Globus pallidus (tissue), 1 donor: Measurements from ENCODE around the gene DOCK1.

Source experiments
- DNase-seq: peaks from one replicate; pipeline ENCODE4 v3.0.0-alpha.2; 2015; ENCODE audit warnings: low spot score

DOCK1 gene

GRCh38 chr10:127039435-127039834, 134.2 kb downstream of the DOCK1 start:
- DNase-seq, result no peak

DNA sequence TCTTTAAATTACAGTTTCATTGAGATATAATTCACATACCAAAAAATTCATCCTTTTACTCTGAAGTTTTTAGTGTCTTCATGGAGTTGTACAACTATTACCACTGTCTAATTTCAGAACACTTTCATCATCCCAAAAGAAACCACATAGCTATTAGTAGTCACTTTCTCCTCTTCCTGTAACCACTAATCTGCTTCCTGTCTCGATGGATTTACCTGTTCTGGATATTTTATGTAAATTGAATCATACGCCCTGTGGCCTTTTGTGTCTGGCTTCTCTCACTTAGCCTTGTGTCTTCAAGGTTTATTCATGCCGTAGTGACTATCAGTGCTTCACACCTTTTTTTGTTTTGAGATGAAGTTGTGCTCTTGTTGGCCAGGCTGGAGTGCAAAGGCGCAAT, 135.5 kb downstream of the DOCK1 start:
- DNase-seq, result no peak

DNA sequence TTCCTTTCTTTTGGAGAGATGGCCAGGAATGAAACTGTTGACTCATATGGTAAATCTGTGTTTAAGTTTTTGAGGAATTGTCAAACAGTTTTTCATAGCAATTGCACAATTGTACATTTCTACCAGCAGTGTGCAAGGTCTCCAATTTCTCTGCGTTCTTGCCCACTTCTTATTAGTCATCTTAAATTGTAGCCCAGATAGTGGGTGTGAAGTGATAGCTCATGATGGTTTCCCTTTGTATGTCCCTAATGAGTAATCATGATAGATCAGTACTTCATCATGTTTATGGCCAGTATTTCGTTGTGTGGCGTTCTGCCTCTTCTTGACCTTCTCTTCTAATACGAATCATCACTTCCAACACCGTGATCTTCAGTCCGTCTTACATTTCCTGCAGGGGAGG, 136.3 kb downstream of the DOCK1 start:
- DNase-seq, result no peak

DNA sequence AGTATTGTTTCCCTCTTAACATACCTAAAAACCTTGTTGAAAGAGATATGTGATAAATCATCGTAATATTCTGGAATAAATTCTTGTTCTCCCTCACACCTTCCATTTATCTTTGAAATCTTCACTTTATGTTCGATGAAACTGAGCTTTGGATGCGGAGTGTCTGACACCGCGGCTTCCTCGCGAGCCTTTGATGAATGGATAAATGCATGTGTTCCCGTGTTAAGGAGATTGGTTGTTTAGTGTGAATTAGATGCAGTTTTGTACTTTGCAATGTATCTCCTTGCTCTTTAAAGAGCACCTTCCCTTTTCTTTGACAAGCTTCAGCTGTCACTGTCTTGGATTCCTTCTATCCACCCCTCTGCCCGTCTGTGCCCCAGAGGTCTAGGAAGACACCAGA, 138.1 kb downstream of the DOCK1 start:
- DNase-seq, result no peak

- no peak for DNase-seq
These were observed 139.0 kb downstream of the DOCK1 start for GRCh38 chr10:127044186-127044585.

DNA sequence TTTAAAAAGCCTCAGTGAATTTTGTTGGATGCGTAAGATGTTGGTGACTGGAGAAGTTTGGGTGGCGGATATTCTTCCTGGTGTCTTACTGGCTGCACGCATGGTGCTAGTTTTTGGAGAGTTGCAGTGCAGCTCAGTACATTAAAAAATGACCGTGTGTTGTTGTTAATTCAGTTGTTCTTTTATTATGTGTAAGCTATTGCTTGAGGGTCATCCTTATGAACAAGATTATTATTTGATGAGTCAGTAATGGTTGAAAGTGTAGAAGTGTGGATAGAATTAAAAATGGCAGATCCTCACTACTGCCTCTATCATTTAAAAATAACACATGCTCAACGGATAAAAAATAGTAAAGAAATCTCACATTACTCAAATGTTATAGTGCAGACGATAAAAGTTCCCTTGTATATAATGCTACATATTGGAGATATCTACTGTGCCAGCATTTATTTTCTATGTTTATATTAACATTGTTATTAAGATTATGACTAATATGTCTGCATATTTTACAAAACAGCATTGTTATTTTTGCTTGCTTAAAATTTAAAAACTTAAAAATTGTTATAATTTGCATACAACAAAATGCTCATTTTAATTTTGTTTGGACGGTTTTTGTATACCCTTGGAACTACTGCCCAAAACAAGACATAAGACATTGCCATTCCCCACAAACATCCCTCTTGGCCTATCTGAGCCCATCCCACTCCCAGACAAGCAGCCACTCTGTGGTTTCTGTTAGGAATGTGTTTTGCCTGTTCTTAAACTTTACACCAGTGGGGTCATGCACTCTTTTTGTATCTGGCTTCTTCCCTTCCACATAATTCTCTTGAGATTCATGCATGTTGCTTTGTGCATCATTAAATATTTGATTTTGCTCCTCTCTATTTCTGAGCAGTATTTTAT, 142.0 kb downstream of the DOCK1 start:
- no peak for DNase-seq

- no peak for DNase-seq
These were observed 142.6 kb downstream of the DOCK1 start for GRCh38 chr10:127047878-127048238.

DNA sequence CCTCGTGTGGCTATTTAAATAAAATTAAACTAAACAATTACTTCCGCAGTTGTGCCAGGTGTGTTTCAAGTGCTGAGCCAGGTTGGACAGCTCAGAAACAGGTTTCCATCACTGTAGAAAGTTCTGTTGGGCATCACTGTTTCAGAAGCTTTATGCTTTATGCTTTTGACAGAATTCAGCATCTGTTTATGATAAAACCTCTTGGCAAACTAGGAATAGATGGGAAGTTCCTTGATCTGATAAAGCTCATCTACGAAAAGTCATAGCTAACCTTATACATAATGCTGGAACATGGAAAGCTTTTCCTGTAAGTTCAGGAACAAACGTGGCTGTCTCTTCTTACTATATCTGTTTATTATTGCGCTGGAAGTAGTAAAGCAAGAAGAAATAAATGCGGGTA, 143.4 kb downstream of the DOCK1 start:
- no peak for DNase-seq

- no peak for DNase-seq
These were observed 146.8 kb downstream of the DOCK1 start for GRCh38 chr10:127052001-127052400.

DNA sequence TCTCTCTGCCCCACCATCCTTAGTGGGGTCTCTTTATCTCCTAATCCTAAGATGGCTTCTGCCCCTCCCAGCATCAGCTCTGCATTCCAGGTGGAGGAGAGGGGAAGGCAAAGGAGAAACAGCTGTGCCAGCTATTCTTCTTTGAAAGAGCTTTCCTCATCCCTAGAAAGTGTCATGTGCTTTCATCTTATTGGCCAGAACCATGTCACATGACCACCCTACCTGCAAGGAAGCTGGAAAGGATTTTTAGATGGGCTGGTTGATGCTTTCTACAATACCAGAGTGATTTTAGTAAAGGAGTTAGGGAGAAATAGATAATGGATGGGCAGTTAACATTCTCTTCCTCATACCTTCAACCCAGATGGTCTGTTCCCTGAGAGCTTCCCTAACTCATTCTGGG, 150.0 kb downstream of the DOCK1 start:
- DNase-seq, result no peak

DNA sequence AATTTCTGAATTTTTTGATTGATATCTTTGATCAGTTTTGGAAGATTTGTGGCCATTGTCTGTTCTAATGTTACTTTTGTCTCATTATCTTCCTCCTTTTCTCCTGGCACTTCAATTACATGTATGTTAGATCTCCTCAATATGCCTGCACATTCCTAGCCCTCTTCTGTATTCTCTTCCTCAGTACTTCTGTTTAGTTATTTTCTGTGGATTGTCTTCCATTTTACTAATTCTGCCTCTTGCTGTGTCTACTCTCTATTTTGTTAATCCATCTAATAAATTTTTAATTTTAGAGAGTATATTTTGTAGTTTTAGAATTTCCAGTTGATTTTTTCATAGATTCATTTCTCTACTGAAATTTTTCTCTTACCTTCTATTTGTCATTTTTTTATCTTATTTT, 154.1 kb downstream of the DOCK1 start:
- DNase-seq, result no peak

GRCh38 chr10:127063762-127064161, 158.5 kb downstream of the DOCK1 start:
- DNase-seq, result no peak

DNA sequence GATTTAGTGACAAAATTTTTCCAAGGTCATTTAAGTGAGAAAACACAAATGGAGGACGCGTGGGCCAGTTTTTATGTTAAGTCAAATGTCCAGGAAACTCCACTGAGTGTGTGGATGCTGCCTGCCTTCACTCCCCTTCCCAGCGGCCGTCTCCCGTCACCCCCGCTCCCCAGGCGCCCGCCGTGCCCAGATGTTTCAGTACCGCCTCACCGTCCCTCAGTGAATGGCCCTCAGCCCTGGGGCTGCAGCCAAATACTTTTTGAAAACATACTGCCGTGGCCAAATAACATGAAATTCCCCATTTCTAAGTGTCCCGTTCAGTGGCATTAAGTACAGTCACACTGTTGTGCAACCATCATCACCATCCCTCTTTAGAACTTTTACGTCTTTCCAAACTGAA, 159.2 kb downstream of the DOCK1 start:
- DNase-seq, result no peak

DNA sequence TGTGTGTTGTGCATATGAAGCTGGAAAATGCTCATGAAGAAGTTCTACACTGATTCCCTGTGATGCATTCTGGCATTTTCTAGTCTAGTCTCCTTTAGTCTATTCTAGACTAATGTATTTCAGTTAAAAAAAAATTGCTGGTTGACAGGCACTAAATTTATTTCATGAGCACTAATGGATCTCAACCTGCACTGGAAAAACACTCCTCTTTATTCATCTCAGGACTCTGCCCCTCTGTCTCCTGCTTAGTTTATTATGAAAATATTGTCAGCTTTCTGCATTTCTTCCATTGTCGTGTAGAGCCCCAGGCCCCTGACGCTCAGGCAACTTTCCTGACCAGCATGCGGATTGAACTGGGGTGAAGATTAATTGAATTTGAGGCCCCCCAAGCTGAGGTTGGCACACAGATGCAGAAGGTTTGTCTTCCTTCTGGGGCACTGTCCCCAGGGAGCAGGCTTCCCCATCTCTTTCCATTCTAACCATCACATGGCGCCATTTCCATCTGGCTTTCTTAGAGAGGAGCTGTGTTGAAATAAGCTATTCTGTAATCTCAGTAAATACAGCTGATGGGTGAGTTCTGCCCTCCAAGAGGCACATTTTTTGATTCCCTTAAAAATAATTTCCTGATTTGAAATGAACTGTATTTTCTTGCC, 162.4 kb downstream of the DOCK1 start:
- DNase-seq, result no peak

- no peak for DNase-seq
These were observed 163.3 kb downstream of the DOCK1 start for GRCh38 chr10:127068485-127068884.

GRCh38 chr10:127069436-127069835, 164.2 kb downstream of the DOCK1 start:
- no peak for DNase-seq

GRCh38 chr10:127071126-127071525, 165.9 kb downstream of the DOCK1 start:
- DNase-seq, result no peak

DNA sequence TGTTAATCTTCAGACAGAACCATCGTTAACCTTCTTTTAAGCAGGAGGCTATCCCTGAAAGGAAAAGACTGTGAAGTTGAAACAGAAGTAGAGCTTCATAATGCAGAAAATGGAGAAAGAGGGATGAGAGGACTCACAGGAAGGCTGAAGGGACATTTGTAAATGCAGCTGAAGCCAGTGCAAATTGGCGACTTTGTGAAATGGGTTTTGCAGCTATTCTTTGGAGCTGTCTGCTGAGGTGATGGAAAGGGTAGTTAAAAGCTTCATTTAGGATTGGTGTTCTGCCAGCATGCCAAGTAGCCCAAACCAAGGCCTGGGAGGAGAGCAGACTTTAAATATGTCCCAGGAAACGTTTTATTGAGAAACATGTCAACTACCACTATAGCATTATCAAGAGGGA, 168.4 kb downstream of the DOCK1 start:
- no peak for DNase-seq

- DNase-seq, result no peak
These were observed 174.2 kb downstream of the DOCK1 start for GRCh38 chr10:127079392-127079791.

DNA sequence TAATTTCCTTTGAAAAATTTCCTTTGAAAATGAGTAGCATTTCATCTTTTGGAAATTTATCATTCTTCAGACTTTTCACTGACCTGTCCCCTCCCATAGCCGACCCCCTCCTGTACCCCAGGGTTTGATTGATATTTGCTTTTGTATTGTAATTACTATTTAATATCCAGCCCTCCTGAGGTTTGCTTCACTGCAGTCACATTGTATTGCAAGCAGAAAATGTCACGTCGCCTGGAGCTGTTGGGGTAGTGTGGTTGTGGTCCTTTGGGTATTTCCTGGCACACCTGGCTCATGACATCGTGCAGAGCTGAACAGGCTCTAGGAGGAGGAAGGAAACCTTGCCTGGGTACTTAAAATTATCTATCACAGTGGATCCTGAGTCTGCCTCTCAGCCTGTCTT, 175.1 kb downstream of the DOCK1 start:
- no peak for DNase-seq

DNA sequence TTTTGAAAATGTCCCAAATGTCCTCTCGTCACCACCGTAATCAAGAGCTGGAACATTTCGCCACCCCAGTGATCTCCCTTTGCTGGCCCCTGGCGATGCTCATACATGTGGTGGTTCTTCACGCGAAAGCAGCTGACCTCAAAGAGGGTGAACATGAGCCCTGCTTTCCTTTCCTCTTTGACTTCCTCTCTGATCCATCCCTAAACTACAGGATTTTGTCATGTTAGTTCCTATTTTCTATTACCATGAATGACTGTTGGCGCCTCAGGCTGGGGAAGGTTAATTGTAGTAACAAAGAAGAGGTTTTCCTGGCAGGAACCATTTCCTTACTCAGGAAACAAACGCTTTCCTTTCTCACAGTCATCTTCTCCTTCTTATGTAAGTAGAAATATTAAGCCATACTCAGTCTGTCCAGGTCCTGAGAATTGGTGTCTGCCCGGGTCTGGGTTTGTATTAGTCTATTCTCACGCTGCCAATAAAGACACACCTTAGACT, 176.7 kb downstream of the DOCK1 start:
- no peak for DNase-seq

DNA sequence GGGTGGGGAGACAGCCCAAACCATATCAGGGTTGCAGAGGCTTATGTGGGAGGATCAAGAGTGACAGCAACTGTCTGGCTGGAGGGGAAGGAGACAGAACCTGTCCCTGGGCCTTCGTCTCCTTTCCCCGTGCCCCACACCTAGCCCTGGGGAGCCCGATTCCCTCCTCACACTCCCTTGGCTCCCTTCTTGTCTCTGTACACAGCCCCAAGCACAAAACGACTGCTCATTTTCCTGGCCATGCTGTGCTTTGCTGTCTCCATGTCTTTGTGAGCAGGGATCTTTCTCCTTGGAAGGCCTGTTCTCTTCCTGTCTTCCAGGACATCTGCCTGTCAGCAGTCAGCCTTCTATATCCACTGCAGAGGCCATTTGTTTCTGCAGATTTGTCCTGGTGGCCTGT, 177.4 kb downstream of the DOCK1 start:
- DNase-seq, result no peak

GRCh38 chr10:127085957-127086356, 180.7 kb downstream of the DOCK1 start:
- no peak for DNase-seq

DNA sequence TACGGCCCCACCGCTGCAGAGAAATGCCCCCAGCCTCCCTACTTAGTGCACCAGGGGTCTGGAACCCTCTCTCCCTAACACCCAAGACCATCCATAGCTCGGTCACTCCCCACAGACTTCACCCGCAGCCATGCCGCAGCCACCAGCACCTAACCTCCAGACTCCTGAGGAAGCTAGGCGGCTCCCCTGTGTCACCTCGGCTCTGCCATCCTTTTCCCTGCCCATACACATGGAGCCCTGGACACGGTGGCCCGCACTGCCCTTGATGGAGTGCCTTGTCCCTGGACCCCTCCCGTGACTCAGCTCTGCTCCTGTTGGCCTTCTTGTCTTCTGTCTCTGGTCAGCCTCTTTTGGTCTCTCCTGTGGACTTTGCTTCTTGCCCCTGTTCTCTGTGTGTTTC, 183.7 kb downstream of the DOCK1 start:
- DNase-seq, result no peak
